Measurements from ENCODE around the gene PSRC1.
"Not testable (repeated sequence)": the region's sequence is repeated elsewhere in the genome, so short reads cannot be mapped to it uniquely, and the experiment has no call there.

The PSRC1 gene

DNA sequence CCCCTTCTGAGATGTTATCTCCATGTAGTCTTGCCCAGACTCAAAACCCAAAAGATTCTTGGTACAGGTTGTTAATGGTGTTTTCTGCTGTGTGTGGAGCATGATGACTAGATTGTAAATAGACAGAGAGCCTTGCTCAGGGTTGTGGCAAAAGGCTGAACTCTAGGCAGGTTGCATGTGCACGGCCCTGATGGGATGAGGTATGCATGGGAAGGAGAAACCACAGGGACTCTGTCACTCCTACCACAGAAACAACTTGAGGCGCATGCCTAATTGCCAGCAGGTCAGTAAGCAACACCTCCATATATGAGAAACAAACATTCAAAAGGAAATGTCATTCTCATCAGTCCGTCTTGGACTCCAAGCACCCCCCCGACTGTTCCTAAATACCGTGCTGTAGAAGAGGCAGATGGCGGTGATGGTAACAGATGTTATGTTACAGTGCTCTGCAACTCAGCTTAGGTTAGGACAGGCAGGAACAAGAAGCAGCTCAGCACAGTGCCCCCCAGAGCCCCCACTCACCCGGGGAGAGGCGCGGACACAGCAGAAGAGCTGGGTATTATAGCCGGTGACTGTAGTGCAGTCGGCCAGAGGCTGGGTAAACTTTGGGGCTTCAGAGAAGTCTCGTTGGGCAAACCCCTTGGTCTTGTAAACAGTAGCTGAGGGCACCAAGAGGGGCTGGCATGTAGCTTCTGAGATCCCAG lies 12.9 kb upstream of the PSRC1 start:
- DNase-seq (ENCODE audit: low spot score), result no peak

DNA sequence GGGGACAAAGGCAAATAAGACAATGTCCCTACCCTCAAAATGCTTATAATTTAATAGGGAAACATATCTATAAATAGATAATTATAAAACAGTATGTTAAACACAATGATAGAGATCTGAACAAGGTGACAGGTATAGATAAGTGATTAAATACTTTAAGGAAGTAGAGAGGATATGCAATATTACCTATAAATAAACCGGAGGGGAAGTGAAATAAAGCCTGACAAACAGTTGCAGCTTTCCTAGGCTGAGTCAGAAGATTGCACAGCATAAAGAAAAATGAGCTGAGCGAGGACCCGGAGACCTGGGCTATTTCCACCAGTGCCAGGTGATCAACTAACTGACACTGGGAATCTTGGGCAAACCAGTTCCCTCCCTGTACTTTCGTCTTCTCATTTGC lies 11.5 kb upstream of the PSRC1 start:
- DNase-seq (ENCODE audit: low spot score), result no peak

GRCh38 chr1:109293026-109293425 lies 10.1 kb upstream of the PSRC1 start:
- DNase-seq (ENCODE audit: low spot score), result no peak

GRCh38 chr1:109292364-109292763 lies 9.4 kb upstream of the PSRC1 start:
- no peak for DNase-seq (ENCODE audit: low spot score)

- DNase-seq (ENCODE audit: low spot score), result no peak
Observed at GRCh38 chr1:109290998-109291397, 8.1 kb upstream of the PSRC1 start.

- DNase-seq (ENCODE audit: low spot score), result no peak
Observed at GRCh38 chr1:109290137-109290536, 7.2 kb upstream of the PSRC1 start.

DNA sequence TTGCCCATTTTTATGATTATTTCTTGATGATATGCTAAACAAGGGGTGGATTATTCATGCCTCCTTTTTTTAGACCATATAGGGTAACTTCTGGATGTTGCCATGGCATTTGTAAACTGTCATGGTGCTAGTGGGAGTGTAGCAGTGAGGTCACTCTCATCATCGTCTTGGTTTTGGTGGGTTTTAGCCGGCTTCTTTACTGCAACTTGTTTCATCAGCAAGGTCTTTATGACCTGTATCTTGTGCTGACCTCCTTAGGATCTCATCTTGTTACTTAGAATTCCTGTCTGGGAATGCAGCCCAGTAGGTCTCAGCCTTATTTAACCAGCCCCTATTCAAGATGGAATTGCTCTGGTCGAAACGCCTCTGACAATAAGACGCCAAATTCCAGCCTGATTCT lies 3.8 kb upstream of the PSRC1 start:
- not testable (repeated sequence) for DNase-seq (ENCODE audit: low spot score)

GRCh38 chr1:109283748-109284600 lies 1.0 kb upstream of the PSRC1 start:
- no peak for DNase-seq (ENCODE audit: low spot score)

- no peak for DNase-seq (ENCODE audit: low spot score)
Observed at GRCh38 chr1:109282497-109282951, 421 bp downstream of the PSRC1 start.

DNA sequence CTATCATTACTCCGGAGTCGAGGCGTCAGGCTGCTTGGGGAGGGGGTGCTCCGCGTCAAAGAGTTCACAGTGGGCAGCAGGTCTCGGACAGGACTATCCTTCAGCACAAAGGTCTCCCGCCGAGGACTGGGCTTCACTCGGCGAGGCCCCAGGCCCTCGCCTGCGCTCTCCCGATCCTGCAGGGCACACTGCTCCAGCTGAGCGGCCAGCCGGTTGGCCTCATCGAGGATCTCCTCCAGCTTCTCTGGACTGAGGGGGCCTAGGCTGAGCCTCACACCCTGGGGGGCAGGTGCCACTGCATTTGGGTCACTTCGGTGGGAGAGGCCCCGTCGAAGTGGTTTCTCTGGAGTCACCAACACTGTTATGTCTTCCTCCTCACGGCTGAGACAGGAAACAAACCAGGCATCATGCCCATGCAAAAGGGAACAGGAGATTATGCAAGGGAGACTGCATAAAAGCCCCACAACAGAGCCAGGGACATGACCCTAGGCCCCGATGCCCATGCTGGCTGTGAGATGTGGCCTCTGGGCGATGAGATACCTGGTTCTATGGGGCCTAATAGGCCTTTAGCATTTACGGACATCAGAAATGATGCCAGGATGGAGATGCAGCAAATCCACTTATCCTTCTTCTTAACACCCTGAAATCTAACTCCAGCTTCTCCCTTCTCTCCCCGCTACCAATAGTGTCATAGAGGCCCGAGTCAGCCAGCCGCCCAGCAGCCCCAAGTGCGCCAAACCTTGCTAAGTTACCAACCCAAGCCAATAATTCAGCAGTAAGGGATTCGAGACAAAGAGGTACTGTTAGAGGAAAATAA lies 1.1 kb downstream of the PSRC1 start:
- DNase-seq (ENCODE audit: low spot score), result no peak

DNA sequence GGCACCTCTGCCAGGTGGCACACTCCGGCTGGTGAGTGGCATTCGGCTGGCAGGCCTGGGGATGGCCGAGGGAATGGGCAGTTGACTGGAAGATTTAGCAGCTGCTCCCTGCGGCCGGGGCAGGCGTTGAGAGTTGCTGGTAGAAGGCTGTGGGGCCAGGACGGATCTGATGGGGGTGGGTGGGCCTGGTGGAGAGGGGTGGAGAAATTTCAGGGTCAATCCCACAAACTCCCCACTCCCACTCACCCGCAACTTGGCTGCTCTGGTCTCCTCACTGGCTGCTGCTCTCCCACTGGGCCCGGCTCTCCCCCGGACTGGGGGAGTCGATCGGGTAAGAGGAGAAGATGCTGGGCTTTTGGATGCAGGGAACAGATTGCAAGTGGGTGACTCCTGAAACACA lies 2.1 kb downstream of the PSRC1 start:
- DNase-seq (ENCODE audit: low spot score), result no peak

DNA sequence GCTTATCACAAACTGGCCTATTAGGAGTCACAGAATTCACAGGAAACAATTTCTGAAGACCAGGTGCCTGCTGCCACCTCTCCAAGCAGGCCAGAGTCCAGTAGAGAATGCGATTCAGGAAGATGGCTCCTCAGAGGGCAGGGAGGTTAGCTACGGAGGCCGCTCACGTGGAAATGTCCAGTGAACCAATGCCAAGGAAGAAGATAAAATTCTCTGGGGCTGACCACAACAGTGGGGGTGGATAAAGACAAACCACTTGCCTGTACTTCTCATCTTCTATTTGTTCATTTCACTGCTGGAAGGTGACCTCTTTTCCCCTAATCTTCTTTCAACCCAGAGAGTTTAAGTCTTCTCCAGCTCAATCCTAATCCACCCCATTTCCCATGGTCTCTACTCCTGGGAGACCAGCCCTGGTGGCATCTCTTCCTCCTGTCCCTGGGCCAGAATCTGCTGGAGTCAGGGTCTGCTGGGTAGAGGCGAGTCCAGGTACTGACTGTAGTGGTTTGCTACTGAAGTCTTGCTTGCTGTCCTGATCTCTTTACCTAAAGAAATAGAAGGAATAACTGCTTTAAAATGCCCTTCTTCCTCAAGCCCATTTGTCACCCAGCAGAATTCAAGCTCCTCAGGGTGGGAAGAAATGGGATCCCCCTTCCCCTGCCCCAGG lies 3.2 kb downstream of the PSRC1 start:
- no peak for DNase-seq (ENCODE audit: low spot score)

DNA sequence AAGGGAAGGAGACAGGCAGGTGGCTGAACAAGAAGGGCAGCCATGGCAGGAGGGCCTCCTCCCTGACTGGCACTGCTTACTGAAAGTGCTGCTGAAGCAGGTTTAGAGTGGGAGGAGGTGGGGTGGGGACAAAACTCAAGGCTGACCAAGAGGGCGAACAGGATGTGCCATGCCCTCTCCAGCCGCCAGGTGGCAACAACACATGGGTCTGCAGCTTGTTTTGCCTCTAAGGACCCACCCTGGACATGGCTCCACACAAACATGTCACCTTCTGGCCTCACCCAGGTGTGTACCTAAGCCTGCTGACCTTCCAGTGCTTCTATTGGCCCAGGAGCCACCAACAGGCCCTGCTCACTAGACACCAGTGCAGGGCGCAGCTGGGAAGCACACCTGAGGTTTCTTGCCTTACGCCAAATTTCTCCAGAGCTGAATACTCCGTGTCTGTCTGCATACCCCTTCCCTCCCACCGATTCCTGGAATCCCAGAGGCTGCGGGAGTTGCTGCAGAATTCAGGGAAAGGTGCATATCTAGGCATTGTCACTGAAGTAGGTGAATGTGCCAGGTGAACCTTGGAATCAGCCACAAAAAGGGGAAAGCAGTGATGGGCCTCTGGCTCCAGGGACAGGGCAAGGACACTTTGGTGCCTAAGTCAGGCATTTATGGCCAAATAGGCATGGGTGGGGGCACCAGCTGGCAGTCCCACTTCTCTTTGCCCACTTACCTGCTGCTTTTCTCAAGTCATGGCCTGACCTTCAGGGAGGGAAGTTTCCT lies 5.3 kb downstream of the PSRC1 start:
- peak; percentile 72 for DNase-seq (ENCODE audit: low spot score)

DNA sequence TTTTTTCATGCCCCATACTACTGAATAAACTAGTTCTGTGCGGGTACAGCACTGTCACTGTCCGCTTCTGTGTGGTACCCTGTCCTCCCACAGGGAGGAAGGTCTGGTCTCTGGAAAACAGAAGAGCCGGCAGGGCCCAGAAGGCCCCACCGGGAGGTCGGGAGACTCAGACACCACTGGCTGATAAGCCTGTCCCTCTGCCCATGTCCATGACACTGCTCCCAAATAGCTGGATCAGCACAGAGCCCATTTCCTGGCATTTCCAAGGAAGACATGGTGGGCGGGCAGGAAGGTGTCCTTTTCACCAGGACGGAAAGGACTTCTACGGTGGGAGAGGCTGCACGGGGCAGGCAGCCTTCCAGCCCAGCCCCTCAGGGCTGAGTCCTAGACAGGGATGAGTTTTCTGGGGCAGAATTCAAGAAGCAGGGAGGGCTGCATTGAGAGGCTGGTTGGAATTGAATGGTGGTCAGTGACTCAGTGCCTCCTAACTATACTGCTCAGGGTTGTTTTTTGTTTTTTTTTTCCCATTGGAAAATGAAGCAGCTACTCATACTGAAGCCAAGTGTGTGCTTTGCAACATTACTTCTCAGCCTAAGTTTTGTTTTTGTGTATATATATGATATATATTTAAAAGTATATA lies 7.1 kb downstream of the PSRC1 start:
- DNase-seq (ENCODE audit: low spot score), result no peak

DNA sequence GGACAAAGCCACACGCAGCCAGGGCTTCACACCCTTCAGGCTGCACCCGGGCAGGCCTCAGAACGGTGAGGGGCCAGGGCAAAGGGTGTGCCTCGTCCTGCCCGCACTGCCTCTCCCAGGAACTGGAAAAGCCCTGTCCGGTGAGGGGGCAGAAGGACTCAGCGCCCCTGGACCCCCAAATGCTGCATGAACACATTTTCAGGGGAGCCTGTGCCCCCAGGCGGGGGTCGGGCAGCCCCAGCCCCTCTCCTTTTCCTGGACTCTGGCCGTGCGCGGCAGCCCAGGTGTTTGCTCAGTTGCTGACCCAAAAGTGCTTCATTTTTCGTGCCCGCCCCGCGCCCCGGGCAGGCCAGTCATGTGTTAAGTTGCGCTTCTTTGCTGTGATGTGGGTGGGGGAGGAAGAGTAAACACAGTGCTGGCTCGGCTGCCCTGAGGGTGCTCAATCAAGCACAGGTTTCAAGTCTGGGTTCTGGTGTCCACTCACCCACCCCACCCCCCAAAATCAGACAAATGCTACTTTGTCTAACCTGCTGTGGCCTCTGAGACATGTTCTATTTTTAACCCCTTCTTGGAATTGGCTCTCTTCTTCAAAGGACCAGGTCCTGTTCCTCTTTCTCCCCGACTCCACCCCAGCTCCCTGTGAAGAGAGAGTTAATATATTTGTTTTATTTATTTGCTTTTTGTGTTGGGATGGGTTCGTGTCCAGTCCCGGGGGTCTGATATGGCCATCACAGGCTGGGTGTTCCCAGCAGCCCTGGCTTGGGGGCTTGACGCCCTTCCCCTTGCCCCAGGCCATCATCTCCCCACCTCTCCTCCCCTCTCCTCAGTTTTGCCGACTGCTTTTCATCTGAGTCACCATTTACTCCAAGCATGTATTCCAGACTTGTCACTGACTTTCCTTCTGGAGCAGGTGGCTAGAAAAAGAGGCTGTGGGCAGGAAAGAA lies 8.1 kb downstream of the PSRC1 start:
- DNase-seq (ENCODE audit: low spot score), result peak; percentile 89

DNA sequence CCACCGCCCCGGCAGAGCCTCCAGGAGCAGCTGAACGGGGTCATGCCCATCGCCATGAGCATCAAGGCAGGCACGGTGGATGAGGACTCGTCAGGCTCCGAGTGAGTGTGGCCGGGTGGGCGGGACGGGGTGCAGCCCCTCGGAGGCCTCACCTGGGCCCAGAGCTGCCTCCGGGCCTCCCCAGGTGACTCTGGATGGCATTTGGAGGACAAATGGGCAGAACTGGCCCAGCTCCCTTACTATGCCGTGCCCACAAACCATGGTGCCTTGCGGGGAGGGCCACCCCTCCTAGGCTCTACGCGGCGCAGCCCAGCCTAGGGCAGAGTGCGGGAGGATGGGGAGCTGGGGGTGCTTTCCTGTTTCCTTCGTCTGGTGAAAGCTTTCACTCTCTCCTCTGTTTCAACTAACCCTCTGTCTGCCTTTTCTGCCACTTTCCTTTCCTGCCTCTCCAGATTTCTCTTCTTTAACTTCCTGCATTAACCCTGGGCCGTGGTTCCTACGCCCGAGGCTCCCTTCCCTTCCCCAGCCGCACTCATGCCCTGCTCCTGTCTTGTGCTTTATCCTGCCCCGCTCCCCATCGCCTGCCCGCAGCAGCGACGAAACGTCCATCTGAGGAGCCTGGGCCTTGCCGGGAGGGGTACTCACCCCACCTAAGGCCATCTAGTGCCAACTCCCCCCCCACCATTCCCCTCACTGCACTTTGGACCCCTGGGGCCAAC lies 9.2 kb downstream of the PSRC1 start:
- no peak for DNase-seq (ENCODE audit: low spot score)

DNA sequence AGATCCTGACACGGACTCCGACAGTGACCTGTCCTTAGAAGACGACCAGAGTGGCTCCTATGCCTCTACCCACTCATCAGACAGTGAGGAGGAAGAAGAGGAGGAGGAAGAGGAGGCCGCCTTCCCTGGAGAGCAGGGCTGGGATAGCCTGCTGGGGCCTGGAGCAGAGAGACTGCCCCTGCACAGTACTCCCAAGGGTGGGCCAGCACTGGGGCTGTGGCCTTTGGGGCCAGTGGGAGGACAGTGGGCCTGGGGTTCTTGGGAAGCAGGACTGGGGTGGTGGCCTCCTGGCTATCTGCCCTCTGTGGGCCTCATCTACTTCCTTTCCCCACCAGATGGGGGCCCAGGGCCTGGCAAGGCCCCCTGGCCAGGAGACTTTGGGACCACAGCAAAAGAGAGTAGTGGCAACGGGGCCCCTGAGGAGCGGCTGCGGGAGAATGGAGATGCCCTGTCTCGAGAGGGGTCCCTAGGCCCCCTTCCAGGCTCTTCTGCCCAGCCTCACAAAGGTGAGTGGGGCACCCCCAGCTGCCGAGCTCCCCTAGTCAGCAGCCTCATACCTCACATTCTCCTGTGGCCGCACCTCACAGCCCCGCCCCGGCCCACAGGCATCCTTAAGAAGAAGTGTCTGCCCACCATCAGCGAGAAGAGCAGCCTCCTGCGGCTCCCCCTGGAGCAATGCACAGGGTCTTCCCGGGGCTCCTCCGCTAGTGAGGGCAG lies 10.0 kb downstream of the PSRC1 start:
- peak; percentile 64 for DNase-seq (ENCODE audit: low spot score)
